NCI-H748 (cell line): ENCODE results near the gene ATRNL1.

Experiments used
- DNase-seq: peaks from one replicate; lab custom pipeline; 2025; ENCODE audit not compliant: unreplicated experiment; lab: John Stamatoyannopoulos, UW

The ATRNL1 gene, protein sequence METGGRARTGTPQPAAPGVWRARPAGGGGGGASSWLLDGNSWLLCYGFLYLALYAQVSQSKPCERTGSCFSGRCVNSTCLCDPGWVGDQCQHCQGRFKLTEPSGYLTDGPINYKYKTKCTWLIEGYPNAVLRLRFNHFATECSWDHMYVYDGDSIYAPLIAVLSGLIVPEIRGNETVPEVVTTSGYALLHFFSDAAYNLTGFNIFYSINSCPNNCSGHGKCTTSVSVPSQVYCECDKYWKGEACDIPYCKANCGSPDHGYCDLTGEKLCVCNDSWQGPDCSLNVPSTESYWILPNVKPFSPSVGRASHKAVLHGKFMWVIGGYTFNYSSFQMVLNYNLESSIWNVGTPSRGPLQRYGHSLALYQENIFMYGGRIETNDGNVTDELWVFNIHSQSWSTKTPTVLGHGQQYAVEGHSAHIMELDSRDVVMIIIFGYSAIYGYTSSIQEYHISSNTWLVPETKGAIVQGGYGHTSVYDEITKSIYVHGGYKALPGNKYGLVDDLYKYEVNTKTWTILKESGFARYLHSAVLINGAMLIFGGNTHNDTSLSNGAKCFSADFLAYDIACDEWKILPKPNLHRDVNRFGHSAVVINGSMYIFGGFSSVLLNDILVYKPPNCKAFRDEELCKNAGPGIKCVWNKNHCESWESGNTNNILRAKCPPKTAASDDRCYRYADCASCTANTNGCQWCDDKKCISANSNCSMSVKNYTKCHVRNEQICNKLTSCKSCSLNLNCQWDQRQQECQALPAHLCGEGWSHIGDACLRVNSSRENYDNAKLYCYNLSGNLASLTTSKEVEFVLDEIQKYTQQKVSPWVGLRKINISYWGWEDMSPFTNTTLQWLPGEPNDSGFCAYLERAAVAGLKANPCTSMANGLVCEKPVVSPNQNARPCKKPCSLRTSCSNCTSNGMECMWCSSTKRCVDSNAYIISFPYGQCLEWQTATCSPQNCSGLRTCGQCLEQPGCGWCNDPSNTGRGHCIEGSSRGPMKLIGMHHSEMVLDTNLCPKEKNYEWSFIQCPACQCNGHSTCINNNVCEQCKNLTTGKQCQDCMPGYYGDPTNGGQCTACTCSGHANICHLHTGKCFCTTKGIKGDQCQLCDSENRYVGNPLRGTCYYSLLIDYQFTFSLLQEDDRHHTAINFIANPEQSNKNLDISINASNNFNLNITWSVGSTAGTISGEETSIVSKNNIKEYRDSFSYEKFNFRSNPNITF (N-terminal part only)

DNA sequence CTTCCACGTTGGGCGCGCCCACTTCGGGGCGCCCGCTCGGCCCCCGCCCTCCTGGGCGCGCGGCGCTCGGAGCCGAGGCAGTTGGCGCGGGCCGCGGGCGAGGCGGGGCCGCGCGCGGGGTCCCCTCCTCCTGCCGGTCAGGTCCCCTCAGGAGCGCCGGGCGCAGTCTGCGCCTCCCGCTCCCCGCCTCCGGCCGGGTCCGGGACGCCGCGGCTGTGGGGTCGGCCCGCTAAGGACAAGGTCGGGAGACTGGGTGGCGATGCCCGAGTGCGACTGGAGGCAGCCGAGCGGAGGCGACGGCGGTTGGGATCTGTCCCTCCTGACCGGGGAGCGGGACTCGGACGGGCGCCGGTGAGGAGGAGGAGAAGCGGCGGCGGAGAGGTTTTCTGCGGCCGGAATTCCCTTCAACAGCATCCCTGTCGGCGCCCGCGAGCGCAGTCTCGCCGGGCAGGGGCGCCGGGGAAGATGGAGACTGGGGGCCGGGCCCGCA is at the start of gene ATRNL1:
Gene ATRNL1, plus strand, starts transcription at position 80 of the 490 bp plus-strand sequence. Its CDS starts 386 bp downstream, at position 466.
- peak; percentile 73 for DNase-seq

DNA sequence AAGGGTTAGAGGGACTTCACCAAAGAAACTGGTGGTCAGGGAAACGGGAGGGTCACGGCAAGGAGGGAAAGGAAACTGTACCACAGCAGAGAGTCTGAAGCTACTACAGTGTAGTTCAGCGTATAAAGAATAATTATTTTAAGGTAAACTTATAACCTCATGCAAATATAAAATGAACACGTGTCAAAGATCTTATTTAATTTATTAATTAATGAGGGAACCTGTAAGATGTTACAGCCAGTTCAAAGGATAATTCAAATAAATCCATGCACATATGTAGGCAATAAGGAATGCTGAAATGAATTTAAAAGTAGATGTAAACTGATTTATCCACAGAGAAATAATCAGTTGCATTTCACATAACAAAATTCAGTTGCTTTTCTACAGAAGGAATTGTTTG is 49.4 kb upstream of the ATRNL1 start:
- DNase-seq: no peak

DNA sequence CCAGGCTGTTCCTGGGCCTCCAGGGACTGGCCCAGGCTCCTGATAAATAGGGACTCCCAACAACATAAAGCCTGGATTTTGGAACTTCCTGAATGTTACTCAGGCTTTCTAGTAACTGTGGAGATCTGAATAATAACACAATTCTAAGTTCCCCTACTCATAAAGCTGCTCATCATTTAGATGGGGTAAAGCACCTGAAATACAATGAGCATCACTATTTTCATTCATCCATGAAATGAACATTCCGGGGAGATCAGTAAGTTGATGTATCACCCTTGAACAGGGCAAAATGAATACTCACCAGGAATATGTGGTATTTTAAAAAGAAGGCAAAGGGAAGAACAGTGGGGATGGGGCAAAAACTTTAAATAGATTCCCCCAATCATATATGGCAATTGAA is 48.3 kb upstream of the ATRNL1 start:
- DNase-seq: no peak

DNA sequence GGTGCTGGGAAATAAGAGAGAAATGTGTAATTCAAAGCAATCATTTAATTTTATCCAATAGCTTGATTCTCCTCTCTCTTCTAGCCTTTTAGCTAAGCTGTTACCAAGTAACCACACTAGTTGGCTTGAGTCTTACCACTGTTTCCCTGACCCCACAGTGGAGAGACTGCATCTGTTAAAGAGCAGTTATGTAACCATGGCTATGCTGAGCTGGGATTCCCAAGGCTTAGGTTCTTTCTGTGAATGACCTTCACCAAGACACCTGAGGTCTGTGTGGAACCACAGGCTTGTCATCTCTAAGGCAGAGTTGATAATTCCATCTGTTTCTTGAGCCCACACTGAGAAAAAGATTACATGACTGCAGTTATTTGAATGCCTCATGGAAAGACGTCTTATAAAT is 47.7 kb upstream of the ATRNL1 start:
- DNase-seq: no peak

DNA sequence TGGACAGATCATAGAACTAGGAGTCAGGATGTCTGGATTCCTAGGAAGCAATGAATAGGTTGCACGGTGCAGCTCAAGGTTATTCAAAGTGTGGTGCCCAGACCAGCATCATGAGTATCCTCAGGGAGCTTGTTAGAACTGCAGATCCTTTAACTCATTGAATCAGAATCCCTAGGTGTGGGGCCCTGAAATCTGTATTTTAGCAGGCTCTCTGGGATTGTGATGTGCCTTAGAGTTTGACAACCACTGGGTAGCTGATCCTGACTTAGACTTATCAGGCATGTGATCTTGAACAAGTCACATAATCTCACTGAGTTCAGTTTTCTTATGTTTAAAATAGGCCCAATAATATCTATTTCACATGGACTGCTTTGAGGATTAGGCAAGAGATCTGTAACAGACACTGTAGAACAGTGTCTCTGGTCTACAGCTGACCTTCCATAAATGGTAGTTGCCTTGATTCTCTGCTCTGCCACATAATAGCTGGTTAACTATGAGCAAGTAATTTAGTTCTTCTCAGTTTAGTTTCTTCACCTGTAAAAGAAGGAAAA is 46.4 kb upstream of the ATRNL1 start:
- no peak for DNase-seq

DNA sequence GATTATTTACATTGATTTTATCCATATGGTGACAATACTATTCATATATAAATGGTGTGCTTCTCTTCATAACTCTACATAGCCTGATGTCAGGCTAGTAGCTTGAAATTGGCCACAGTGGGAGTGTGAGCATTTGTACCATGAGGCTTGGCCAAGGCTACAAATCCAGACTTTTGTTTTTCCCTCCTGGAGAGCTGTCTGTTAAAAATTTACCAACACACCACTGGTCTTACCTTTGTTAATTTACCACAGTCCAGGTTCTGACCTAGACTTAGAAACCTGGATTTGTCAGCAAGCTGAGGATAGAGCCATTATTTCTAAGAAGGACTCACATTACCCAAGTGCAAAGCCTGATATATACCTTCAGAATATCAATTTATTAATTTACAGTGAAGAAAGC is 45.5 kb upstream of the ATRNL1 start:
- no peak for DNase-seq

DNA sequence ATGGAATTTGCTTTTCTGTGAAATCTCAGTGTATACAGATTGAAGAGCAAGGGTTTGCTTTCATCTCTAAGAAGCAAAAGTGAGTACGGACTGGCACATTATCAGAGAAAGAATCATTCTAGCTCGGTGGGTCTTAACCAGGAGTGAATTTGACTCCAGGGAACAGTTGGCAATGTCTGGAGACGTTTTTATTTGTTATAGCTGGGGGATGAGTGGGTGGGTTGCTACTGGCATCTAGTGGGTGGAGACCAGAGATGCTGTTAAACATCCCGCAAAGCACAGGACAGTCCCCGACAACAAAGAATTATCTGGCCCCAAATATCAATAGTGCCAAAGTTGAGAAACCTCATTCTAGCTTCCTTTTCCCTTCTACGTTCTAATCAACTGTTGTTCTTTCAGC is 43.8 kb upstream of the ATRNL1 start:
- no peak for DNase-seq

DNA sequence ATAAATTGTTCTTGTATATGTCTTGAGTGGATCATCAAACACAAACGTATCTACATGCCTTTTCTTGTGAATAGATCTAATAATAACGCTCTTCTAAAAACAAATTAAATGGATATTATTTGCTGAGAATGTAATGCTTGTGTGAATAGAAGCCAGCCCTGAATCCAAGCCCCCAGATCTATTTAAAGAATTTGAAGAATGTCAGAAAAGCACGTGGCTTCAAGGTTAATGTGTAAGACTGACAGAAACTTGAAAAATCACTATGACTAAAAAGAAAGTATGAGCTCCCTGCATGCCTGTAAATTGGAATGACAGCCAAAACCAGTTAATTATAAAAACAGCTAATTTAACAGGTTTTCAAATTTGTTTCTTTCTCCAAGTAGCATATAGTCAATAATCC is 43.2 kb upstream of the ATRNL1 start:
- DNase-seq: no peak

DNA sequence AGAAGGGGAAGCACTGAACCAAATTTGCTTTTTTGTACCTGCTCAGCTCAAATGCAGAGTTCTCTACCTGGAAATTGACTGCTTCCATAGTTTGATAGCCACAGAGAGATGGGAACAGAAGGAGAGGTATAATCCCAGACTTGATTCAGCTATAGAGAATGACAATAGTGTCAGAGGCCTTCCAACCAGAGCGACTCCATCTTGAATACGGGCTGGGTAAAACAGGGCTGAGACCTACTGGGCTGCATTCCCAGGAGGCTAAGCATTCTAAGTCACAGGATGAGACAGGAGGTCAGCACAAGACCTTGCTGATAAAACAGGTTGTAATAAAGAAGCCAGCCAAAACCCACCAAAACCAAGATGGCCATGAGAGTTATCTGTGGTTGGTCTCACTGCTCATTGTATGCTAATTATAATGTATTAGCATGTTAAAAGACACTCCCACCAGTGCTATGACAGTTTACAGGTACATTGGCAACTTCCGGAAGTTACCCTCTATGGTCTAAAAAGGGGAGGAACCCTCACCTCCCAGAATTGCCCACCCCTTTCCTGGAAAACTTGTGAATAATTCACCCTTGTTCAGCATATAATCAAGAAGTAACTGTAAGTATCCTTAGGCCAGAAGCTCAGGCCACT is 42.7 kb upstream of the ATRNL1 start:
- DNase-seq: no peak

DNA sequence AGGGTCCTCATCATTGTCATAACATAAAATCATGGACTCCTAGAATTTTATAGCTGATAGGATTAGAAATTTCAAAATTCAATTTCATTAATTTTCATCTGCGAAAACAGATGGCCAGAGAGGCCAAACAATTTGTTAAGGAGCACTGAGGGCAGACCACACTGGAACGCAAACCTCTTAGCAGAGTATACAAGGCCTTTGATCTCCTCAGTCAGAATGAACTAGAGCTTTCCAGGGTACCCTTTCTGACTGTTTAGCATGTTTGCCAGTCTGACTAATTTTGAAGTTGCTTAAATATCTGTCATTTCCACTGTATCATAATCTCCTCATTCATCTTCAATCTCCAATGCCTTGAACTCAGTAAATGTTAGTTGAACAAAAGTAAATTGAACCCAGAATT is 41.9 kb upstream of the ATRNL1 start:
- DNase-seq: no peak

DNA sequence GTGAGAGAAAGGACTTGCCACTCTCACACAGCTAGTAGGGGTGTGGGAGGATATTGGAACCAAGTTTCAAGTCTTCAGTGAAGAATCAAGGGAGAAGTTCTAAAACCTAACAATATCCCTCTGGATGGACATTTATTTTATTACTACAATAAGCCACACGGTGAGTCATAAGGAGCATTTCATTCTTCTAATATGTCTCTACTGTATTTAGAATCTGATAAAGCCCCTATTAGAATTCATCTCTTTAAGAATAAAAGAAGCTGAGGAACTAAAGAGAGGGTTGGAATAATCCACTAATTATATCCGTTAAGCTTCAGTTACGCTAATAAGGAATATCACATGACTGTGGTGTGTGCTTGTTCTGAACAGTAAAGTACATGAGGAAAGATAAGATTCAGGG is 40.9 kb upstream of the ATRNL1 start:
- no peak for DNase-seq

DNA sequence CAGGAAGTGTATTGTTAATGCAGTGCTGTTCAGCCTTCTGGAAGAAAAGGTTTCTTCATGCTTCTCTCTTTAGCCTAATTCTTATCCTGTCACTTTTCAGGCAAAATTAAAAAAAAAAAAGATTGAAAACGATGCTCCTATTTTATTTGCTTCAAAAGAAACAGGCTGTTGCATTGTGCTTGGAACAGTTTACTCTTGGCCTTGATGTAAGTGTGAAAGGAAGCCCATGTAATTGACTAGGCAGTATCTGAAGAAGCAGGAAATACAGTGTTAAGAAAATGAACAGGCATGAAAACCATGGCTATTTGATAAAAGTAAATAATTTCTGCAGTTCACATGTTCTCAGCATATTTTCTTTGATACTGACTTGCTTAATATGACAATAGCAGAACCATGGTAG is 40.4 kb upstream of the ATRNL1 start:
- no peak for DNase-seq

DNA sequence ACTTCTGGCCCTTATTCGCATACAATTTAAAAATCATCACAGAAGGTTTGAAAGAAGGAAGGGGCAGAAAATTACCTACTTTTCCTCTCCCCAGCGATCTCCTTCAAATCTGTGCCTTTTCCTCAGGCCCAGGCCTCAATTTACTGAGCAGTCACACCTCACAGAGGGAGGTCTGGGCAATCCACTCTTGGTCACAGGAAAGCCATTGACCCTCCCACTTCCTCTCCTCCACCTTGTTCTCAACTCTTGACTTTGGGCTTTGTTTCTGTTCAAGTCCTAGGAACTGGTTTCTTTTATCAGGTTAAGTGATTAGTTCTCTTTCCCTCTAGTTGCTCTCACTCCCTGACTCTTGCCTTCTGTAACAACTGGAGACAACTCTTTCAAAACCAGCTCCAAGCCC is 37.0 kb upstream of the ATRNL1 start:
- DNase-seq: no peak

DNA sequence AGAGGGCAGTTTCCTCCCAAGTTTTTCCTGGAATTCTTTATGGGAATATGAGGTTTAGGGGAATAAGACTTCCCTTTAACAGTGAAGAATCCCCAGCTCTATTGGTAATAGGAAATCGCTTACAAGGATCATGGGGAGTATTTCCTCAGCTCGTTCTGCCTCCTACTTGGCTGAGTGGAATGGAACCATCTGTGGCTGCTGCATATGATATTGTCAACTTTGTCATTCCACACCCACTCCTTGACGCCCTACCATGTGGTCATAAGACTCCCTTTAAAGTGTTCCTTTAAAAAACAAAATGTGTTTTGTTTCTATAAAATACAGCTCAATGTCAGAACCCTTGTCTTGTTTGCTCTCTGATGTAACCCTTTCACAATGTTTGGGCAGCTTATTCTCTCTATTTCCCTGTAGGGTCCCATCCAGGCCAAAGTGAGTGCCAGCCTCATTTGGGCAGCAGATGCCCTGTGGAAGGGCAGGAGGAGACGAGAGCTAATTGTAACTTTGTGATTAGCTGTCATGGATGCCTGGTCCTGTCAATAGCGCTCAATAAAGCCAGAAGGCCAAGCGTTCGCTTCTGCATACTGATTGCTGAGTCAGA is 33.8 kb upstream of the ATRNL1 start:
- no peak for DNase-seq

DNA sequence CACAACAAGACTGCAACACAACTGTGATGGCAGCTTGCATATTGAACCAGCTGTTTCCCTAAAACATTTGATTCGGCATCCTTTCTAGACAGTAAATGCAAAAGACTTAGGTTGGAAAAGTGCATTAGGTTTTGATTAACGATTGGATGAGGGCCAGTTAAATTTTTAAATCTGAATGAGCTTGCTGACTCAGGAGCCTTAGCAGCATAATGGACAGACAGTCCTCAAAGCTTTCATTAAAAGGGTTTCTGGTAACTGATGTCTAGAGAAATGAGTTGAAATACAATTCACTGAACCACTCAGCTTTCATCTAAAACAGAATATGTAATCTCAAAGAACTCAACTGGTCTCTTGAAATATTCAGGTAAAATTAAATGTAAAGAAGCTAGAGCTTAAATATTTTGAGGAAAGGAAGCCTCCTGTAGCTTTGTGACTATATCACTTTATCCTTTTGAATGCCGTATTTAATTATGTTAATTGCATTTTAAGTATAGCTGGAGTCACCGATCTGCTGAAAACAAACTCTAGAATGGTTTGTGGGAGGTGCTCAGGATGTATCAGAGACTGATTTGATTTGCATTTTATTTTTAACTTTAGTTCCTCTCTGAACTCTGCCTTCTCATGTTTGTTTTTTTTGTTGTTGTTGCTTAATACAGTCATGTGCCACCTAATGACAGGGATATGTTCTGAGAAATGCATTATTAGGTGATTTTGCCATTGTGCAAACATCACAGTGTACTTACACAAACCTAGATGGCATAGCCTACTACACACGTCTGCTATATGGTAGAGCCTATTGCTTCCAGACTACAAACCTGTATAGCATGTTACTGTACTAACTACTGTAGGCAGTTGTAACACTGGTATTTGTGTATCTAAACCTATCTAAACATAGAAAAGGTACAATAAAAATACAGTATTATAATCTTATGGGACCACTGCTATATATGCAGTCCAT is 29.2 kb upstream of the ATRNL1 start:
- peak; percentile 16 for DNase-seq

DNA sequence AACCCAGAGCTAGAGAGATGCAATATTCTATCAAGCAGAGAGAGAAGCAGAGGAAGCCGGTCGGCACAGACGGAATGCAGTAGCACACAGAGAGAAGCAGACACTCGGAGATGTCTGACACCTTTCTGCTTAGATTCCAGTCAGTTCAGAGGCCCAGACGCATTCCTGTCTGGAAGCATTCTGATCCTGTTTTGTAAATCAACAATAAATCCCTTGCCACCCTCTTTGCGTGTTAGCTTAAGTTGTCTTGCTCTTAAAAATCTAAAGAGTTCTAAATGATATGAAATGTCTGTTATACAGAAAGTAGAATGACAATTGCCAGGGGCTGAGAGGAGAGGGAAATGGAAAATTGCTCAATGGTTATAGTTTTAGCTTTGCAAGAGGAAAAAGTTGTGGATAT is 27.4 kb upstream of the ATRNL1 start:
- DNase-seq: no peak

DNA sequence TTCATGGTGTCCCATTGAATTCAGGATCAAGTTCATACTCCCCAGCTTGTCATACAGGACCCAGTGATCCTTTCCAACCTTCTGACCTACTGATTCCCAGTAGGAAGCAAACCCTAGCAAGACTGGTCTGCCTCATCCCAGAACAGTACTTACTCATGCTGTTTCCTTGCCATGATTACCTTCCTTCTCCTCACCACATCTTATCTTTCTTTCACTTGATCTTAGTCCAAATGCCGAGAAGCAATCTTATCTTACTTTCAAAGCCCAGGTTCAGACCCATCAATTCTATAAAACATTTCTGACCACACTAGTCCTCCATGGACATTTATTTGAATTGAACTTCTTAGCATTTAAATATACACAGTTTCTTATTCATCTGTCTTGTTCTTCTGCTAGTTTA is 26.6 kb upstream of the ATRNL1 start:
- no peak for DNase-seq

DNA sequence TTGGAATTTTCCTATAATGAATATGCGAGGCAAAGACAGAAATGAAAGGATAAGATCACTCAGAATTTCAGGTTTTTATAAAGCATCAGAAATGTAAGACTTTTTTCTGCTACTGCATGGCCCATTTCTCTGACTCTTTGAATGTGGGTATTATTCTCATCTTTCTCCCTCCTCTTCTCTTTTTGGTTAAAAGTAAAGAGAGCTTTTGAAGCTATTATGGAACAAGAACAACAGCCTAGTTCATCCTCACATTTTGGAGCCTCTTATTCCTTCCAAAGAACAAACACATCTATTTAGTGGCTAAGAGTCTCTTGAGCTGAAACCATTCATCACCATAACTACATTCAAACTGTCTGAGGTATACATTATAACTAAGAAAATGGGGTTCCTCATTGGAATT is 19.4 kb upstream of the ATRNL1 start:
- DNase-seq: no peak

DNA sequence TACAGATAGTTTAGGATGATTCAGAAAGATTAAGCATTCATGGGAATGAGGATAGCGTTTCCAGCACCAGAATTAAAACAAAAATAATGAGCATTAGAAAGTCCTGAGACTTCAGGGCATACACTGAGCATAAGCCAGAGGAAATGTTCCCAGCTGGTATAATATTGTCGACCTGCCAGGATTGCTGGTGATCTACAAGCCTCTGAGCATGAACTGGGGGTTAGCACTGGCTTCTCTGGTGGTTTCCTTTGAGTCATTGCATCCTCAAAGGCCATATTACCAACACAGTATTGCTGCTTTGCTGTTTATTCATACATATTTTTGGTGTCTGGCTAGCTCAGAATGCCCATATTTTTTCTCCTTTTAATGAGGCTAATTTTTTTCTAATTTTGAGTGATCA is 10.7 kb upstream of the ATRNL1 start:
- DNase-seq: no peak
